Measurements from ENCODE around the gene BID.
A peak's percentile ranks its signal among the peaks of the same experiment; 100 is the strongest.

The BID gene

DNA sequence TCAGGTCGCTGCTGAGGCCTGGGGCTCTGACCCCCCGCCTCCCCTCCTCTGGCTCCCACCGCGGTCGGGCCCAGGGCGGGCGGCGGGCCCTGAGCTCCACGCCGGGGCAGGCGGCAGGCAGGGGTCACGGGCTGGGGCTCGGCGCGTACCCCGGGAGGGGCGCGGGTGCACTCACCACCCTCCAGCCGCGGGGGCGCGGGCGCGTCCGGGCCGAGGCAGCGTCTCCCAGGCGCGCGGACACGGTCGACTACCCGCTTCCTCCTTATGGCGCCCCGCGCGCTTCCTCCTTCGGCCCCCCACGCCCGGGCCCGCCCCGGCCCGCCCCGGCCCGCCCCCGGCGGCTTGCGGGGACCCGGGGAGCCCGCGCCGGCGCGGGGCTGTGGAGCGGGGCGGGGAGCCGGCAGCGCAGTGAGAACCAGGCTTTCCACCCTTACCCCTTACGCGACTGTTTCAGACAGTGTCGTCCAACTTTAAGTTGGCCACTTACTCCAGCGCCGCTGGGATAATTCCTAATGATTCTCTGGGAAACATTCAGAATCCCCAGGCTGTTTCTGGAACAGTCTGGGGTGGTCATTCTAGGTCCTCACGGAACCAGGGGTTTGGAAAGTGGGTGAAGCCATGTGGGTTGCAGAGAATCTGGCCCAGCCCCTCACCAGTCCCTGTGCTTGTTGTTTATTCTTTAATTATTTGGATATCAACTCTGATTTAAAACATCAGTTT, at the start of gene BID:
Gene BID, minus strand, starts transcription at position 264 of the 720 bp plus-strand sequence. CDS start 24,353 bp downstream, outside the sequence.
- DNase-seq: peak; percentile 66

DNA sequence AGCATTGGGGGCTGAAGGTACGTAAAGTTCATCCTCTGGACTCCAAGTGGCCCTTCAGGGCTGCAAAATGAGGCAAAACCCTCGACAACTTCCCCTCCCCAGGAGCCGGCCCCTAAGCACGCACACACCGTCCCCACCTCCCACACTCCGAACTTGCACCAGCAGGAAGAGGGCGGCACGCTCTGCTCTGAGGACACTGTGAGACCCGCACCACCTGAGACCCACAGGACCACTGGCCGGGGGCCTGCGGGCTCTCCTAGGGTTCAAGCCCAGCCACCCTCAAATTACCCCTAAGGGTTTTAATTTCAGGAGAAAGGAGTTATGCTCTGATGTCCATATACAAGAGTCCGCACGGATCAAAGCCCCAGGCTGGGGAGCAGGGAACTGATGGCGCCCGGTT, 49.7 kb upstream of the BID start:
- no peak for DNase-seq

DNA sequence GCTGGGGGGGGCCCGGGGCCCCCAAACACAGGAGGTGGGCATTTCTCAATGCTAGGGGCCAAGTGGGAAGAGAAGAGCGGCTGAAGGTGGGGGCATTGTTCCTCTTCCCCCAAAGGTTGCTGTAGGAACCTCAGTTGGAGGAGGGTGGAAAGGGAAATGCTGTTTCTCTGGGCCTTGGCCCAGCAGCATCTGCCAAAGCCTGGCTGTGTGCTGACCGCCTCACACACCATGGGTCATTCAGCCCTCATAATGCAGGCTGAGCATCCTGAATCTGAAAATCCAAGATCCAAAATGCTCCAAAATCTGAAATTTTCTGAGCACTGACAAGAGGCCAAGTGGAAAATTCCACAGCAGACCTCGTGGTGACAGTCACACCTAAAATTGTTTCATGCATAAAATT, 49.0 kb upstream of the BID start:
- no peak for DNase-seq

DNA sequence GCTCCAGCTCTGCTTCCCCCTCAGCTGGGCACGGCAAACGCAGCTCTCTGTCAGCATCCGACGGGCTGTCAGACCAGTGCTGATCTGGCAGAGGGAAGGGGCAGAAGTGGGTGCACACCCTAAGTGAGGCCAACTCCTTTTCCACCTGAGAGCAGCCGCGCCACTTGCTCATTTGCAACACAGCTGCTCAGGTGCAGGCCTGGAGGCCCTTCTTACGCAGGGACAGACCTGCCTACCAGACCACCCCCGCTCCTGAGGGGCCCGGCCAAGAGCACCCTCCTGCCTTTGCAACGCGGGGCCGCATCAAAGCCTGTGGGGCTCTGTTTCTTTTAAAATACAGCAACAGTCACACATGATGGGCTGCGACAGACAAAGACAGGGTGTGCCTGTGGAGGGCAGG, 47.8 kb upstream of the BID start:
- DNase-seq: no peak

DNA sequence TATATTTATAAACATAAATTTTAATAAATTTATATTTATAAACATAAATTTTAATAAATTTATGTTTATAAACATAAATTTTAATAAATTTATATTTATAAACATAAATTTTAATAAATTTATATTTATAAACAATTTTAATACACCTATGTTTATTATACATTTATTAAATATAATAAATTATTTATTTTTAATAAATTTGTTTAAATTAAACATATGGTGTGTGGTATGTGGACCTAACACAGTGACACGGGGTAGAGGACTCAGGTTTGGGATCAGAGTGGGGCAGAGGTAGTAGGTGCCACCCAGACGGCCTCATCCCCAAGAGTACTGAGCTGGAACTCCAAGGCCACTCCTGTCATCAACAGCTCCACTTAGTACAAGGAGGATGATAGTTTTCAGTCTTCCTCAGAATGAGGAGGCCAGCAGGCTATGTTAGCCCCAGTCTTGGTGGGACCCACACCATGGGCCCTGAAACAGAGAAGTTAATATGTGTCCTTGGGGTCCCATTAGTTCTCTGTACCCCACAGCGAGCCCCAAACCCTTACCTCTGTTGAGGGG, 46.7 kb upstream of the BID start:
- DNase-seq: no peak

DNA sequence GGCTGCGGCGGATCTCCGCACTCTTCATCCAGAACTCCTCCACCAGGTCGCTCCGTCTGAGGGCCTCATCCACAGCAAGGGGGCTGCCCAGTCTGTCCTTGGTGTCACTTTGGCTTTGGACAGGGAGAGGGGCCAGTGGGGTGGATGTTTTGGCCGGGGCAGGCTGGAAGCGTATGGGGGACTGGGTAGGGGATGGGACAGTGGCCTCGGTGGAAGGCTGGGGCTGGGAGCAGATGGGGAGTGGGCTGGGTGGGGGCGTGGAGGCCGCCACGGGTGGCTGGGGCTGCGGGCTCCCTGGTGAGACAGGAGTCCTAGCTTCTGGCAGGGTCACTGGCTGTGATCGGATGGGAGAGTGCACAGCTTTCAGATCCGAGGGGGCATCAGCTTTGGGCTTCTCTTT, 44.4 kb upstream of the BID start:
- no peak for DNase-seq

DNA sequence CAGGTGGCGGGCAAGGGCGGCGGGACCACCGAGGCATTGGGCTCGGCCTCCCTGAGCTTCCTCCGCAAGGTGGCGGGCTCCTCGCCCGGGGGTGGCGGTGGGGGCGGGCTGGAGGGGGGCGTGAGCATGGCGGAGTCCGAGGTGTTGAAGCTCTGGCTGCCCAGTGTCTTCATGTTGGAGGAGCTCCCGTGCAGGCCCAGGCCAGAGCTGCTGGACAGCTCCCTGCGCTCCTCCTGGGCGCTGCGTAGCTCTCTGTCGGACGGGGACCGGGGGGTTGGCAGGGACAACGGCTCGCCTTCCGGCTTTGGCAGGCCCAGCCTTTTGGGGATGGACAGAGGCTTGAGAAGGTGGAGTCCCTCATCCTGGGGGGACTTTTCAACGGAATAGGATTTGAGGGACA, 43.9 kb upstream of the BID start:
- no peak for DNase-seq

DNA sequence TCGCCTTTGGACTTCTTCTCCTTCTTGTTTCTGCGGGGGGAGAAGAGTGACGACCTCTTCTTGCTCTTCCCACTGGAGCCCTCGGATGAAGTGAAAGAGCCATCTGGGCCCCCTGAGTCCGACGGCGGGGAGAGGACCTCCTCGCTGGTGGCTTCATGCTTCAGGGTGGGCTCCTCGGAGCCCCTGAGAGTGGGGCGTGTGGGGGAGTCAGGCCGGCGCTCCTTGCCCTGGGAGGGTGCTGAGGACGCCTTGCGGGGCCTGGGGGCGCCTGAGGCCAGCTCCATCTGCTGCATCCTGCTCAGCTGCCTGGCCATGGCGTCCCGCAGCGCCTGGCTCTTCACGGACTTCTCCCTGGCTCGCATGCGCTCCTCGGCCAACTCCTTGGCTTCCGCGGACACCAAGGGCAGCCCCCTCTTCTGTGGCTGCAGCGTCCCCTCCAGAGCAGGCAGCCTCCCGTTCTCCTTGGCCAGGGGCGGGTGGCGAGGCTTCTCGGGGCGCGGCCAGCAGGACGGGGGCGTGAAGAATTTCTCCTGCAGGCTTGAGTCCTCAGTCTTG, 43.3 kb upstream of the BID start:
- no peak for DNase-seq

DNA sequence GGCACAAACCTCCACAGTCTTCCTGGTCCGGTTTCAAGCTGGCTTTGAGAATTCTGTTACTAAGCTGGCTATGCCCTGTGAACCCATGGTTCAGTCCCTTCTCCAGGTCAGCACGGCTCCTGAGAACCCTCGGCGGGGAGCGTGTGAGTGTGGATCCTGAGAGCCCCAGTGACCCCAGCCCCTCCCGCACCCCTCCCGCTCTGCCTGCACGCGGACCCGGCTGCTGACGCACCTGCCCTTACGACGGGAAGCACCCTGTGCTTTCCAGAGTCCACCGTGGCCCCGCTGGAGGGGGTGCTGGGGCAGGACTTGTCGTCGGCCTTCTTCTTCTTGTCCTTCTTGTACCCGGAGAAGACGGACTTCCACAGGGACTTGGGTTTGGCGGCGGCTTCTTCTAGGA, 42.8 kb upstream of the BID start:
- no peak for DNase-seq

DNA sequence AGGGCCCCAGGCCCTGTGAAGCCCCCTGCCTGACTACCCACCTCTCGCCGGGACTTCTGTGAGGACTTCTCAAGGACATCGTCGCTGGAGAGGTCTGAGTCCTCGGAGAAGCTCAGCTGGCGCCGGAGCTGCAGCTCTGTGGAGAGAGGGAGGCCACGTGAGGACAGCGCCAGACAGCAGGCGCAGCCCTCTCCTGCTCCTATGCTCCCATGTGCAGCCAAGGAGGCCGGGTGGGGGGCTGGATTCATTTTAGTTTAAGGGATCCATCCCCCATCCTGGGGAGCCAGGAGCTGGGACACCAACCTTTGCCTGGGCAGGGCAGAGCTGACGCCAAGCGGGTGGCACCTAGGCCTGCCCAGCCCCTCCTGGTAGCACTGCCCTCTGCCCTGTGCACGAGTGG, 42.4 kb upstream of the BID start:
- no peak for DNase-seq

DNA sequence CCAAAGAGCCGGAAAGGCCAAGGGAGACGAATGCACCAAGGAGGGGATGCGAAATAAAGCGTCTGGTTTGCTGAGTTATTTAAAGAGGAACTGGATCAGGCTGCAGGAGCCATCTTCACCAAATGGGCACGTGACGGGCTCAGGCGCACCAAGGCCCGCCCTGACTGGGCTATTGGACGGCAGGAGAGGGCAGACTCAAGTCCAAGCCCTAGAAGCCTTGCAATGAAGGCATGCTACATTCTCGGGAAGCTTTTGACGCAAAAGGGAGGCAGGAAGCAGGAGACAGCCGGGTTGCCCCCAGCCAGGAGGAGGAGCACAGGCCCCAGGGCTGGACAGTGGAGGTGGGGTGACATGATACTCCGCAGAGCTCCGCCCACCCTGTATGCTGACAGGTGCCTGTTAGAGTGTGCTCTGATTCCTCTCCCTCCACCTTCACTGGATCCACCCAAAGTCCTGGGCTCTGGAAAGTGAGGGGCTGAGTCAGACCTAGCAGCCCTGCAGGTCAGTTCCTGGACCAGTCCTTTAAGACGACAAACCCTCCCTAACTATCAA, 41.5 kb upstream of the BID start:
- no peak for DNase-seq

DNA sequence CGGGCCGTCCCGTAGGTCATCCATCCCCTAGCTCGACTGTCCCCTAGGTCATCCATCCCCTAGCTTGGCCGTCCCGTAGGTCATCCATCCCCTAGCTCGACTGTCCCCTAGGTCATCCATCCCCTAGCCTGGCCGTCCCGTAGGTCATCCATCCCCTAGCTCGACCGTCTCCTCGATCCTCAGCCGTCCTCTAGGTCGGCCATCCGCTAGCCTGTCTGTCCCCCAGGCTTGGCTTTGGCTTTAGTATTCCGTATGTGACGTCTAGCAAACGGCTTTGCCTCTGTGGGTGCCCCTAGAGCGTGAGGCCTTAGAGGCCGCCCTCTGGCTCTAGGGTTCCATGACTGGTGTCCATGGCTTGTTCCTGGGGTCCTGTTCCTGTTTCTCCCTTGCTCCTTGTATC, 40.6 kb upstream of the BID start:
- DNase-seq: no peak

DNA sequence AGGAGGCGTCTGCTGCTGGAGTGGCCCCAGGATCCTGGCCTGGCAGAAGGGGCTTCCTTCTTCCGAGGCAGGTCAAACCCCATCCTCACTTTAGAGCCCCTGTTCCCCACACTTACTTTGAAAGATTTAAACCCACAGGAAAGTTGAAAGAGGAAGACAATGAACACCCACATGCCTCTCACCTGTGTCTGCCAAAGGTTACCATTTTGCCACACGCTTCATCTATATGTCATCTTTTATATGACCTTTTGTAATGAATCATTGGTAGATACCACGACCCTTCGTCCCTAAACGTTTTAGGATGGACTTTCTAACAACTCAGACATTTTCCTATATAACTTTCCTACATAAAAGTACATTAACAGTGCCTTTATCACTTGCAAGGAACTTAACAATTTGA, 39.8 kb upstream of the BID start:
- no peak for DNase-seq

DNA sequence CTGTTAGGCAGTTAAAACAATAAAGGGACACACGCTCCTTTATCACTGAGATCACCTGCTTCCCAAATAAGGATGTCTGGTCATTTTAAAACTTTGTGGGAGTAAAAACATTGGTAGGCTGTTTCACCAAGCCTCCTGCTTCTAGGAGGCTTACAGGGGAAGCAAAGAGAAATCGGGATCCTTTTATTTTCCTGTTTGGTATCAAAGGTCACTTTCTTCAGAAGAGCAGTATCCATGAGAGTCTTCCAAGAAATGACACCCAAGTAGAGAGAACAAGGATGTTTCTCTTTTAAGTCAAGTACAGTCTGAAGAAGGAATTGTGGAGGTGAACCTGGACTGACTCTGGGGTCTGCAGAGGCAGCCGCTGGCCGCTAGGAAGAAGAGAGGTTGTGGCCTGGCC, 36.9 kb upstream of the BID start:
- DNase-seq: no peak

DNA sequence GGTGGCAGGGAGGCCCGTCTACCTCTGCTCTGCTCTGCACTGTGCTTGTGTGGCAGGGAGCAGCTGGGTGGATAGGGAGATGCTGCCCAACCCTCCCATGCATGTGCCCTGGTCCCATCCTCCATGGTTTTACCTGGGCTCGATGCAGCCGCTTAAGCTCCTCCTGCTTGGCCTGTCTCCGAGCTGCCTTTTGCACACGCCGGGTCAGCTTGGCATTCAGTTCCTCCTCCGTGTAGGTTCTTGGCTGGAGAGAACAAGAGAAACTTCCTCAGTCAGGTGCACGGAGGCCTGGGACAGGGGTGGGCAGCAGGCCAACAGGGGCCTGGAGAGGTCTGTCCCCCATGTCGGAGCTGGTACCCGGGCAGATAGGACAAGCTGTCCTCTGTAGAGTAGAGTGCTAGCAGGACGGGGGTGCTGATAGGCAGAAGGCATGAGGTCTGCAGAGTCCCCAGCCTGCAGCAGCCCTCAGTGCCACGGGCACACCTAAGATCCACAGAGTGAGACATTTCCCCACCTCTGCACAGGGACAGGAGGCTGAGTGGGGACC, 36.4 kb upstream of the BID start:
- DNase-seq: no peak

DNA sequence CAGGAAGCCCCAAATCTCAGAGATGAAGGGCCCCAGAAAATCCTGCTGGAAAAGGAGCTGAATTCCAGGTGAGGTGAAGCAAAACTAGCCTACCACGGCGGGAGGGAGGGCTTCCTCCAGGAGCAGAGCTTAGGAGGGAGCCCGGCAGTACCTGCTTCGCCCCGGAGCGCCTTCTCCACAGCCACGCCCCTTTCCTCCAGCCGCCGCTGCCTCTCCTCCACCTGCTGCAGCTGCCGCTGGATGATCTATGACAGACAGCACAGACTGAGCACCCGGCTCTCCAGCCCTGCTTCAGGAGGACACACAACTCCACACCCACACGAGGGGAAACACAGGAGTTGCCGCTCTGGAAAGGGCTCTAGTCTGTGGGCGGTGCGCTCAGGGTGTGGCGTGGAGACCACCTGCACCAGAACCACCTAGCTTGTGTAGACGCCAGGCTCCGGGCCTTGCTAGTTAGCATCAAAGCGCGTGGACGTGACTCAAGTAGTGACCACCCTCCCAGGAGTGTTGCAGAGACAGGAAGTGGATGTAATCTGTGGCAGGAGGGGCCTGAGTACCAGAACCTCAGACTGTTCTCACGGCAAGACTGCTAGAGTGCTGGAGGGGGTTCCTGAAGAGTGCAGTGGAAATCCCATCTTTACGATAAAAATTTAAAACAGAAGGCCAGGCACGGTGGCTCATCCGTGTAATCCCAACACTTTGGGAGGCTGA, 34.6 kb upstream of the BID start:
- no peak for DNase-seq

DNA sequence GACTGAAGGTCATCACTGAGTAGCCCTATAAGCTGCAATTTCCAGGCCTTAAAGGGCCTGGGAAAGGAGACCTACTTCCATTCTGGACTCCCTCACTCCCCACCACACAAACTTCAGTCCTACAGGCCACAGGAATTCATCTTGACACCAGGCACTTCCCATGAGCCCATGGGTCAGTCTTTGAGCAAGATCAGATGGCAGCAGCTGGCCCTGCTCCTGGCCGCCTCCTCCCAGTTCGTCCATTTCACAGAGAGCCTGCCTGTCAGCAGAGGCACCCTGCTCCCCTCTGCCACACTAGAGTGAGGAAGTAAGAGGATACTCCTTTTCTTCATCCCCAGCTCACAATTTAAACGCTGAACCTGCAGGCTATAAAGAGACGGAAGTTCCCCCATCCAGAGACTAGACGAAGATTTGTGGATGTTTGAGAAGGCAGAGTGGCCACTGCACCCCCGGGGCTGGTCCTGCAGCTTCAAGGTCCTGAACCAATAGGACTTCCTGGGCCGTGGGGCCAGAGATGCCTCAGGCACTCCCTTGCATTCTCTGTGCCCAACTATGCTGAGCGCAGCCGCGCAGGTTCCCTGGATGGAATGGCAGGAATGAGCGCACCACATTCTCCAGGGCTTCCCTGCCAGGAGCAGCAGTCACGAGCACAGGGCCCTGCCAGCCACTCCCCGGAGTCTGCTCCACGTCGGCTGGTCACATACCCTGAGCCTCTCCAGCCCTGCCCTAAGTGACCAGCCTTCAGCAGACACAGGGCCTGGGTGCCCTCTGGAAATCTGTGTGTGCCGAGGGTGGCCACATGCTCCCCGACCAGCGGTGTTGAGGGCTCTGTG, 33.5 kb upstream of the BID start:
- DNase-seq: no peak

DNA sequence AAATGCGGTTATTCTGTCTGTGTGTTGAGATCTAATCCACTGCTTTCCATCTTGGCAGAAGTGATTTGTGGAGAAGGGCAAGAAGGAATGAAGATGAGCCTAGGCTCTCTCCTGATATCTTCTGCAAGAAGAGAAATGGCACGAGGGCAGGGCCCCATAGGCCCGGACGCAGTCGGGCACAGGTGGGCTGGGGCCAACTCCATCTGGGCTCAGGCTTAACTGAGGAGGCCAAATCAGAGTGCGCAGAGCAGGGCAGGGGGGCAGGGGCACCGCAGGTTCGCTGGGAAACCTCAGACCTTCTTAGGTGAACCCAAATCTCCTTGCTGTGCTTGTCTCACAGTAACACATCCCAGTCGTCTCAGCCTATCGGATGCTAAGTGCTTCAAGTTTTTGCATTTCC, 32.8 kb upstream of the BID start:
- no peak for DNase-seq

DNA sequence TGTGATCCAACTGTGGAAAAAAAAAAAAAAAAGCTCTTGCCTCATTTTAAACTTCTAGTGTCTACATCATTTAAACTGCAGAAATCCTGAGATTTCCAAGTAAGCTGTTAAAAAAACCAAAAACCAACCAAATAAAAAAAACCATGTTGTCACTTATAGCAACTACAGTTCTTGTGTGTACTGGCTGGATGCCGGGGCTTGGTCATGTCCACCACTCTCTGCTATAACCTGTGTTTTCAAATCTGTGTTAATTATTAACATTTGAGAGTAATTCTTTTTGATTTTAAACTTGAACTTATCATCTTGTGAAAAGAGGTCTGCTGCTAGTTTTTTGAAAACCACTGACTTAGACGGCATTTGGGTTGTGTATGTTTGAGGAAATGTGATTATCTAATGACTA, 32.2 kb upstream of the BID start:
- no peak for DNase-seq

DNA sequence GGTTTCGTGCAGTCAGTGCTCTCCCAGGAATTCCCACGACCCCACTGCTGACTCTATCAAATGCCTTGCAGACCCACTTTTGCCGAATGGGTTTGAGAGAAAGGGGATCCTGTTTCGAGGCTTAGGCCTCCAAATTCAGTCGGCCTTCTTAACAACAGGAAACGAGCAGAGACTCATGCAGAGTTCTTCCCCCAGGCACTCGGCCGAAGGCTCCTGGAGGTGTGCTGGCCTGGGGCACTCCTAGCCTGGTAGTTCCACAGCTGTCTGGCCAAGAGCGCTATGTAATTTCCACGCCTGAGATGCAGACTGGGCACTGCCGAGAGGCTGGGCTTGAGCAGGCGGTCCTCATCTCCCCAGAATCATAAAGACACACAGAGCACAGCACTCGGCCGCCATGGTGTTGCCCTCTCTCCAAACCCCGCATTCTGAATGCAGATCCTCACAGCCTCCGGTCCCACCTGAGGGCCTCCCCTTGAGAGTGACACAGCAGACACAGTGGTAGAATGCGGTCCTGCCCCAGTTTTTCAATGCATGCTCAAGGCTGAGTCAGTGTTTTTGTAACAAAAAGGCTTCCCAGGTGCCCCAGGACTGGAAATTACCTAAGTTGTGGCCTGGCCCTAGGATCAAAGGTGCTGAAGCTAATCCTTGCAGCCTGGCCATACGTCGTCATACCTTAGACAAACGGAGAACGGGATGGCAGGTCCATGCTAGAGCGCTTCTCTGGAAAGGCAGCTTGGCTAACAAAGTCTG, 30.2 kb upstream of the BID start:
- no peak for DNase-seq

DNA sequence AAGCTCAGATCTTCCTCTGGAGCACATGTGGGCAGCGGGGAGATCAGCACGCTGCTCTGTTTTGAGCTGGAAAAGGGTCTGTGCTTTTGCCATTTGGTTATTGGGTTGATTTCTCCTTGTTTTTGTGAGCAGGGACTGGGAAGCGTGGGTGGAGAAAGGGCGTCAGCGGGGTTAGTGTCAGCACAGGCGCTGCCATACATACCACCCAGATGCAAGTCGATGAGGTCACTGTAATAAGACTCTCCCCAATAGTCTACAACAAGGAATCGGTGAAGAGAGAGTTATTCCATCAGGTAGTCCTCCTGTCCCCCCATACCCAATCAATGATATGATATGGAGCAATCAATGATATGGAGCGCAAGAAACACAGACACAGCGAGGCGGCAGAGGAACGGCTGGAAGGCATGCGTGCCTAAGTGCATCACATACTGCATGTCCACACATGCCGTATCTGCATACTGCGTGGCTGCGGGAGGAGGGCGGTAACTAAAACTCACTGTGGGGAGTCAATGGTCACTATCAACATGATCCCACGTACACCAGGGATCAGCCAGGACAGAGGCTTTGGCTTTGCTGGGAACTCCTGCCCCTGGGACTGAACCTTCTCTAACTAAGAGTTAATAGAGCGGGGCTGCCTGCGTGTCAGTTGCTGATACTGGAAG, 29.5 kb upstream of the BID start:
- no peak for DNase-seq
